ENCODE measurements around the gene SMARCA4.

- no peak for TF ChIP-seq GATA3 (IDR thresholded peaks at IDR 0.05; ENCODE audit: low read depth, low read length)
- TF ChIP-seq GATA2 (IDR thresholded peaks at IDR 0.05; ENCODE audit: low read depth, low read length), result no peak
Observed at GRCh38 chr19:11091703-11092153, 130.9 kb downstream of the SMARCA4 start.

Measured in SH-SY5Y (cell line).